Uterus (tissue), 4 donors: ENCODE results near the gene RIMS1. TPM values are rescaled to one million over a fixed set of nuclear protein-coding genes. Genes with fewer than 3 reads are reported as not detected.

Source experiments
- DNase-seq, 2 donors: peaks; one replicate each; pipeline ENCODE4 v3.0.0-alpha.2; 2019 to 2020
- H3K27ac ChIP-seq, 2 donors: fragments of 200-600 bp; sonication (generic); 1 replicate in 1 of 2; 2 replicates in 1 of 2; pipeline ENCODE4 v1.5.1; 2016 to 2018
- H3K27me3 ChIP-seq, 2 donors: fragments of 200-600 bp; sonication (generic); one replicate each; pipeline ENCODE4 v1.5.1; 2018 to 2019; ENCODE audit warnings: control low read depth in 1 of 2
- H3K36me3 ChIP-seq, 2 donors: fragments of 200-600 bp; sonication (generic); one replicate each; pipeline ENCODE4 v1.5.1; 2019; ENCODE audit warnings: control low read depth in 1 of 2
- H3K4me1 ChIP-seq, 2 donors: fragments of 200-600 bp; sonication (generic); one replicate each; pipeline ENCODE4 v1.5.1; 2018 to 2019; ENCODE audit warnings: control low read depth in 1 of 2
- H3K4me3 ChIP-seq, 2 donors: fragments of 200-600 bp; sonication (generic); 1 replicate in 1 of 2; 2 replicates in 1 of 2; pipeline ENCODE4 v1.5.1; 2018 to 2019; ENCODE audit warnings: mild to moderate bottlenecking in 1 of 2
- H3K9me3 ChIP-seq, 2 donors: fragments of 200-600 bp; sonication (generic); one replicate each; pipeline ENCODE4 v1.5.1; 2019; ENCODE audit warnings: control low read depth in 1 of 2
- POLR2A ChIP-seq, 2 donors: fragments of 450-650 bp; IDR thresholded peaks; one replicate each; pipeline ENCODE4 v1.6.1; 2016; ENCODE audit warnings: antibody characterized with exemption in 2 of 2, mild to moderate bottlenecking in 1 of 2, moderate library complexity in 1 of 2
- intact Hi-C: fragments of 100-400 bp; cut with DNase I; formaldehyde crosslinking; loops from one replicate; pipeline ENCODE4 v1.15.1; 2023; ENCODE audit warnings: low total_unique reads
- total RNA-seq, 4 donors: library from RNA; depleted of rRNA in 3 of 4; stranded (reverse); fragments of >200 nt in 3 of 4; gene quantifications; one replicate each; pipeline versions ENCODE4 v1.1.0 to v1.2.4, GENCODE V29; 2014 to 2023
- TF ChIP-seq, protein P1 (sequence below), 4 experiments: fragments of 200-600 bp in 2 of 4; fragments of 450-650 bp in 2 of 4; sonication (generic) in 2 of 4; IDR thresholded peaks; one replicate each; pipeline ENCODE4 v1.5.1; 2016 to 2019; ENCODE audit warnings: antibody characterized with exemption in 4 of 4, mild to moderate bottlenecking in 2 of 4, moderate library complexity in 1 of 4
- donor health status: DM: yes; HTN: yes; CAD: no.

The RIMS1 gene
- total RNA-seq, 4 donors from 2014 or later = 0.88 to 24.9 TPM; not detected in 2

- no peak overlapping the region for H3K4me3 ChIP-seq
- H3K27me3 ChIP-seq = no peaks in the 10 kb centered on the region
- no peaks in the 10 kb centered on the region for H3K9me3 ChIP-seq
- TF ChIP-seq, protein P1, sequence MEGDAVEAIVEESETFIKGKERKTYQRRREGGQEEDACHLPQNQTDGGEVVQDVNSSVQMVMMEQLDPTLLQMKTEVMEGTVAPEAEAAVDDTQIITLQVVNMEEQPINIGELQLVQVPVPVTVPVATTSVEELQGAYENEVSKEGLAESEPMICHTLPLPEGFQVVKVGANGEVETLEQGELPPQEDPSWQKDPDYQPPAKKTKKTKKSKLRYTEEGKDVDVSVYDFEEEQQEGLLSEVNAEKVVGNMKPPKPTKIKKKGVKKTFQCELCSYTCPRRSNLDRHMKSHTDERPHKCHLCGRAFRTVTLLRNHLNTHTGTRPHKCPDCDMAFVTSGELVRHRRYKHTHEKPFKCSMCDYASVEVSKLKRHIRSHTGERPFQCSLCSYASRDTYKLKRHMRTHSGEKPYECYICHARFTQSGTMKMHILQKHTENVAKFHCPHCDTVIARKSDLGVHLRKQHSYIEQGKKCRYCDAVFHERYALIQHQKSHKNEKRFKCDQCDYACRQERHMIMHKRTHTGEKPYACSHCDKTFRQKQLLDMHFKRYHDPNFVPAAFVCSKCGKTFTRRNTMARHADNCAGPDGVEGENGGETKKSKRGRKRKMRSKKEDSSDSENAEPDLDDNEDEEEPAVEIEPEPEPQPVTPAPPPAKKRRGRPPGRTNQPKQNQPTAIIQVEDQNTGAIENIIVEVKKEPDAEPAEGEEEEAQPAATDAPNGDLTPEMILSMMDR (IDR thresholded peaks at IDR 0.05) = no peak
- TF ChIP-seq POLR2A (IDR thresholded peaks at IDR 0.05) = no peak
- H3K36me3 ChIP-seq = no peaks in the 10 kb centered on the region
- H3K4me1 ChIP-seq = no peaks in the 10 kb centered on the region
- intact Hi-C loops = no loop called here
- no peak overlapping the region for H3K27ac ChIP-seq
- no peak for DNase-seq
Observed at GRCh38 chr6:72390548-72390947, 504.2 kb downstream of the RIMS1 start.

DNA sequence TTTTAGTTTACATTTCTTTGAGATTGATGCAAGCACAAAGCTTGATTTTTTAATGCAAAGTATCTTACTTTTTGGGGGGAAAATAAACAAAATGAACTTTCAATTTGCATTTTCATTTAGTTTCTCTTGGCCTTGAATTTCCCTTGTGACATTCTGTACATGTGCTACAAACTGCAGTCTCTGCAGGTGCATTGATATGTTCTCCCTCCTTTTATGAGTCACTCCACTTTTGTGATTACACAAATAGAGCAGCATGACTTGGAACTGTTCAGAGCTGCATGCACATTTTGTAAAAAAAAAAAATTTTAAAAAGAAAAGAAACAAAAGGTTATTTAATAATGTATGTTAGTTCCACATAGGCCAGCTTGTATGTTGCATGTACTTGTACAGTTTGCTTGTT lies 515.5 kb downstream of the RIMS1 start:
- Histone ChIP-seq H3K27me3 (no peaks in the 10 kb centered on the region), H3K36me3 (no peaks in the 10 kb centered on the region), H3K4me3 (no peak overlapping the region), H3K27ac (no peak overlapping the region), H3K9me3 (no peaks in the 10 kb centered on the region), H3K4me1 (no peaks in the 10 kb centered on the region)
- TF ChIP-seq, protein P1 (IDR thresholded peaks at IDR 0.05) = no peak
- TF ChIP-seq POLR2A (IDR thresholded peaks at IDR 0.05) = no peak
- intact Hi-C loops = no loop called here
- DNase-seq = no peak

DNA sequence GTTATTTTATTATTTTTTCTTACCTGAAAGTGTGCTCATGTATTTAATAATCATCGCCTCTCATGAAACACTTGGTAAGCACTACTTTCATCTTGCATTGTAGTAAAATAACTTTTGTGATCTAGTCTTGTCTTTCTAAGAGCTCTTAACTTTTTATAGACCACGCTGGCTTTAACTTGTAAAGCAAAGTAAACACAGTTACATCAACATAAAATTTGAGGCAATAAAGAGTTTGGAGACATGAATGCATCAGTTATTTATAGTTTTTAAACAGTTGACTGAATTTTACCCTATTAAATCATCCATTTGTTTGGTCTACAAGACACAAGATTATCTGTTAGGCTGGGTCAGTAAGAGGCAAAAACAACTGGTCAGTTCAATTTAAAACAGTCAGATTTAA lies 517.1 kb downstream of the RIMS1 start:
- Histone ChIP-seq H3K36me3 (no peaks in the 10 kb centered on the region), H3K27ac (no peak overlapping the region), H3K4me1 (no peaks in the 10 kb centered on the region), H3K9me3 (no peaks in the 10 kb centered on the region), H3K27me3 (no peaks in the 10 kb centered on the region), H3K4me3 (no peak overlapping the region)
- intact Hi-C loops = no loop called here
- no peak for DNase-seq
- TF ChIP-seq, protein P1 (IDR thresholded peaks at IDR 0.05) = no peak
- TF ChIP-seq POLR2A (IDR thresholded peaks at IDR 0.05) = no peak

DNA sequence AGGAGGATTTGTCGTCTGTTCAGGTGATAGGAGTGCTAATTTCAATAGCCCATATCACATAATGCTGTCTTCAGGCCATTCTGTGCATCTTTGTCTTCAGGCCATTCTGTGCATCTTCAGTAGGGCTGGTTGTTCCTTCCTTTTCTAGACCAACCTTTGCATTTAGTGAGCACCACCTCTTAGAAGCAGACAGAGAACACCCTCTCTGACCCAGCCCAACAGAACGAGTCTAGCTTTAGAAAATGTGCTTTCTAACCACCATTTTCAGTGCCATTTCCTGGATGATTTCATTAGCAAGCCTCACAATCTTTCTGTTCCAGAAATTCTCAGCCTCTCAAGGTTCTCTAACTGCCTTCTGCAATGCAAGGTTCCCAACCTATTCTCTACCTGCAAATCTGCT lies 520.2 kb downstream of the RIMS1 start:
- Histone ChIP-seq H3K4me1 (no peaks in the 10 kb centered on the region), H3K4me3 (no peak overlapping the region), H3K9me3 (no peaks in the 10 kb centered on the region), H3K36me3 (no peaks in the 10 kb centered on the region), H3K27ac (no peak overlapping the region), H3K27me3 (no peaks in the 10 kb centered on the region)
- intact Hi-C loops = no loop called here
- TF ChIP-seq, protein P1 (IDR thresholded peaks at IDR 0.05) = no peak
- no peak for TF ChIP-seq POLR2A (IDR thresholded peaks at IDR 0.05)
- no peak for DNase-seq

GRCh38 chr6:72410769-72411168 lies 524.4 kb downstream of the RIMS1 start:
- no peak for DNase-seq
- H3K4me1 ChIP-seq = no peaks in the 10 kb centered on the region
- TF ChIP-seq POLR2A (IDR thresholded peaks at IDR 0.05) = no peak
- TF ChIP-seq, protein P1 (IDR thresholded peaks at IDR 0.05) = no peak
- no peaks in the 10 kb centered on the region for H3K9me3 ChIP-seq
- no peaks in the 10 kb centered on the region for H3K27me3 ChIP-seq
- no peak overlapping the region for H3K4me3 ChIP-seq
- no peak overlapping the region for H3K27ac ChIP-seq
- intact Hi-C loops = no loop called here
- no peaks in the 10 kb centered on the region for H3K36me3 ChIP-seq
